ENCODE results near the gene FAS. TPM values are rescaled to one million over a fixed set of nuclear protein-coding genes. Genes with fewer than 3 reads are reported as not detected.

Gene FAS
- total RNA-seq, 1 donor from 2014 or later: 13.9 TPM

- DNase-seq (ENCODE audit: low read depth): no peak
These were observed 41.7 kb downstream of the FAS start for GRCh38 chr10:89032141-89032891.

GRCh38 chr10:89035461-89035860 lies 44.9 kb downstream of the FAS start:
- DNase-seq (ENCODE audit: low read depth): no peak

DNA sequence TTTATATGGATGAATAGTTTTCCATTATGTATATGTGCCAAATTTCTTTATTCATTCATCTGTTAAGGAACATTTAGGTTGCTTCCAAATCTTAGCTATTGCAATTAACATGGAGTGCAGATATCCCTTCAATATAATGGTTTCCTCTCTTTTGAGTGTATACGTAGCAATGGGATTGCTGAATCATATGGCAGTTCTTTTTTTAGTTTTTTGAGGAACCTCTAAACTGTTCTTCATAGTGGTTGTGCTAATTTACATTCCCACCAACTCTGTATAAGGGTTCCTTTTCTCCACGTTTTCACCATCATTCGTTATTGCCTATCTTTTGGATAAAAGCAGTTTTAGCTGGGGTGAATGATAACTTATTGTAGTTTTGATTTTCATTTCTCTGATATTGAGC lies 46.5 kb downstream of the FAS start:
- DNase-seq (ENCODE audit: low read depth): no peak

GRCh38 chr10:89042562-89042961 lies 52.0 kb downstream of the FAS start:
- DNase-seq (ENCODE audit: low read depth): no peak

DNA sequence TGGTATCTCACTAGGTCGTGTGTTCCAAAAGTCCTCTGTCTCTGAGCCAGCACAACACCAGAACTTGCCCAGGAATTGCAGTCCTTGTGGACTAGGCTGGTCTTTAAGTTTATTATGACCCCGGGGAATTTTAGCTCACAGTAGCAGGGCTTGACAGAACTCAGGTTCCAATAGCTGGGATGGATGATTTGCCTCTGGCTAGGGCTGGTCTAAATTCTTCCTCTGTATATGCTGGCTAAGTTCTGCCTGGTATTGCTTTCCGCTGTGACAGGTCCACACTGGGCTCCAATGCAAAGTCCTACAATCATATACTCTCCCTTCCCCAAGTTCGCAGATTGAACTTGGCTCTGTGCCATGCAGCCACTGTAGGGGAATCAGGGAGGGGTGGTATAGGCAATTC lies 52.5 kb downstream of the FAS start:
- DNase-seq (ENCODE audit: low read depth): no peak

DNA sequence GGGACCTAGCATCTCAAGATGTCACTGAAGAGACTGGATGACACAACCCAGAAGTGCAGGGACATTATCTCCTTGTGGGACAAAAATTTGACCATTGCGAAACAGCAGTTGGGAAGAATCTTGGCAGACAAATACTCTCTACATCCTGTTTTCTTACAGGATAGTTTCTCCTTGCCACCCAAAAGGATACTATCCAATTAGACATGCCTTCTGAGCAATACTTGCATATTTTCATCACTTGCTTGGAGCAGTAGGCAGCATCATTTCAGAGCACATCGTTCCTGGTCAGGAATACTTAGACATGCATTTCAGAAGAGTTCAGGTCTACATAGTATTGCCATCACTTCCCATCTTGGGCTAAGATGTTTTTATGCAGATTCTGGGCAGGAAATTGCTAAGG lies 56.8 kb downstream of the FAS start:
- DNase-seq (ENCODE audit: low read depth): no peak

DNA sequence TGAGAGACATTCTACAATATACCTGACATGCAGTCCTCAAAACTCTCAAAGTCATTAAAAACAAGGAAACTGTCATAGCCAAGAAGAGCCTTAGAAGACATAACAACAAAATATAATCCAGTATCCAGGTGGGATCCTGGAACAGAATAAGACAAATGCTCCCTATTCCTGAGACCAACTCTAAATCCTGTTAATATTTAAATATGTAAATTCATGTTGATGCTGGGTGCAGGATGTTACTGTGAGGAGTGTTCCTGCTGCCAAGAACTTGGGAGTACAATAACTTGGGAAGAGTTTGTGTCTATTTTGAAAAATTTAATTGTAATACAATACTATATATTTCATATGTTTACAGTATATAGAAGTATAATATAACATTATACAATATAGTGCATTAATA lies 61.0 kb downstream of the FAS start:
- DNase-seq (ENCODE audit: low read depth): no peak

DNA sequence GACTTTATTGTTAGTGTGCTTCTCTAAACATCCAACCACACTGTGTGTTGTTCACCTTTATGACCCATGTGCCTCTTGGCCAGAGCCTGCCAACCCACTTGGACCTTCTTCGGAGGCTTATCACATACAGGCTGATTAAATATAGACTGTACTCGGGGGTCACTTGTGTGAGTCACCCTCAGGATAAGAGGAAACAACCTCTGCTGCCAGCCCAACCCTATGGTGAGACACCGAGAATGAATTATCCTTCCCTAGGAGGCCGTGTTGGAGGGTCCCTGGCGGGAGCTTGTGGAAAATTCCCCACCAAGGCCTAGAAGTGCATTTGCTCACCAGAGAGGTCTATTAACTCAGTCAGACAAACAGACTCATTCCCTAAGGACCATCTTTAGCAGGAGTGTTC lies 63.0 kb downstream of the FAS start:
- peak; percentile 11 for DNase-seq (ENCODE audit: low read depth)

GRCh38 chr10:89055159-89055558 lies 64.6 kb downstream of the FAS start:
- DNase-seq (ENCODE audit: low read depth): no peak

GRCh38 chr10:89062861-89063260 lies 72.3 kb downstream of the FAS start:
- peak; percentile 26 for DNase-seq (ENCODE audit: low read depth)

GRCh38 chr10:89063465-89063864 lies 72.9 kb downstream of the FAS start:
- DNase-seq (ENCODE audit: low read depth): no peak

DNA sequence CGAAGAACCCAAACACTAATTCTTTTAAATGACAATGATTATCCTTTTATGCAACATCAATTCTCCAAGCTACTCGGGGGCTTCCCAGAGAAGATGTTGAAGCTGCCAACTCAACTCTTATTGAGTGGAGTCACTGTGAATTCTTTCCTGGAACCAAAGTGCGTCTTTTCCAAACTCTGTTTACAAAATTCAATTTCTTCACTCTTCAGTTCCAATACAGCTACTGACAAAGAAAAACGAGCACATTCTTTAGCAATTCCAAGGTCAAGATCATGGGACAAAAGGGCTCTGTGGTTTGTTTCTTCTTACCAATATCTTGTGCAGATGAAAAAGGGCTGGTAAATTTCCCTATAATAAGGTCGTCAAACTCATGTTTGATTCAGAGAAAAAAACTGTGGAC lies 74.2 kb downstream of the FAS start:
- no peak for DNase-seq (ENCODE audit: low read depth)

Small RNA genes within 50 kb of the gene (microRNA-seq; reads per million reads assigned to microRNA genes)
- gene MIR4679-1 (not detected), gene MIR4679-2 (not detected)

Other genes with a start within 250 kb of the FAS start
- not detected in 2 replicates for gene LIPN, start 230.8 kb upstream of the FAS start, total RNA-seq
- gene LIPM, start 188.1 kb upstream of the FAS start, total RNA-seq: not detected in 2 replicates
- 0.13 and 0.16 TPM in 2 replicates for gene ANKRD22, start 139.0 kb upstream of the FAS start, total RNA-seq
- 10.0 and 11.3 TPM in 2 replicates for gene STAMBPL1, start 110.6 kb upstream of the FAS start, total RNA-seq
- gene ACTA2, start 38.0 kb upstream of the FAS start, total RNA-seq: 1,010 and 1,436 TPM in 2 replicates
- 0.36 and 1.0 TPM in 2 replicates for gene CH25H, start 216.5 kb downstream of the FAS start, total RNA-seq

Data from myocyte (in vitro differentiated cells).